Pancreas (tissue), 10 donors: ENCODE measurements around the gene INF2. TPM values are rescaled to one million over a fixed set of nuclear protein-coding genes. Genes with fewer than 3 reads are reported as not detected.
A peak's percentile ranks its signal among the peaks of the same experiment; 100 is the strongest.

ENCODE experiments used
- ATAC-seq, 4 donors: fragments of 200-7000 bp; cut with Tn5 transposase; one replicate each; pipeline versions ENCODE4 v1.8.0 to v1.9.1; 2020; ENCODE audit warnings: mild to moderate bottlenecking in 4 of 4, moderate library complexity in 4 of 4
- DNase-seq, 6 donors: peaks; one replicate each; pipeline ENCODE4 v3.0.0-alpha.2; 2020
- FAIRE-seq: peaks from 2 replicates; lab custom pipeline; 2012; peaks lifted over from hg19 to GRCh38; lab: Jason Lieb, UNC
- H3K27ac ChIP-seq, 4 donors: fragments of 200-600 bp; sonication (generic); 1 replicate in 3 of 4; 2 replicates in 1 of 4; pipeline versions ENCODE4 v1.5.0 to v1.8.0; 2020
- H3K27me3 ChIP-seq, 4 donors: fragments of 200-600 bp; one replicate each; pipeline ENCODE4 v1.8.0; 2021
- H3K36me3 ChIP-seq, 3 donors: fragments of 200-600 bp; sonication (generic) in 1 of 3; one replicate each; pipeline versions ENCODE4 v1.5.0 to v1.8.0; 2020 to 2021
- H3K4me1 ChIP-seq, 3 donors: fragments of 200-600 bp; one replicate each; pipeline ENCODE4 v1.8.0; 2021
- H3K4me3 ChIP-seq, 4 donors: fragments of 200-600 bp; sonication (generic) in 2 of 4; one replicate each; pipeline versions ENCODE4 v1.5.0 to v1.8.0; 2020 to 2021
- H3K9me3 ChIP-seq, 4 donors: fragments of 200-600 bp; one replicate each; pipeline ENCODE4 v1.8.0; 2021
- WGBS, 2 donors: extraction: QIAGEN DNeasy Blood & Tissue Kit; methylation state at CpG; one replicate each; pipeline ENCODE4 v1.1.7; 2013; 5-methylcytosine and 5-hydroxymethylcytosine counted together
- intact Hi-C, 3 donors: fragments of 100-400 bp; cut with DNase I; formaldehyde crosslinking; loops; one replicate each; pipeline versions ENCODE4 v1.11.1 to v1.14.2; 2022
- polyA plus RNA-seq, 2 donors: library from polyadenylated mRNA; stranded (reverse); fragments of 200-250 nt; gene quantifications; one replicate each; pipeline ENCODE4 v1.2.3, GENCODE V29; 2013
- total RNA-seq, 6 donors: library from RNA; stranded (reverse); fragmentation: NEBNext Ultra II Directional in 4 of 6; extraction: Animal tissue kit (Norgen Biotek cat#: 25700) in 4 of 6; gene quantifications; one replicate each; pipeline versions ENCODE4 v1.2.1 to v1.2.4, GENCODE V29; 2021 to 2023
- TF ChIP-seq, protein P1 (sequence below), 4 donors: fragments of 200-600 bp; sonication (generic) in 3 of 4; IDR thresholded peaks; one replicate each; pipeline versions ENCODE4 v1.5.0 to v1.8.0; 2021; ENCODE audit warnings: antibody characterized with exemption in 4 of 4
- donor health status: healthy with polysubstance abuse.
- donor health status: DM: no; HTN: no; CAD: no; lungs with moderate emphysema.
- donor health status: DM: no; HTN: no; CAD: no.
- donor health status: control.
- donor health status: control.
- donor health status: Bipolar disorder and iron deficiency.
- donor health status: DM: yes; HTN: yes; CAD: no.
- donor health status: DM: no; HTN: no; CAD: no.
- donor health status: DM: no; HTN: no; CAD: no.
- donor health status: DM: yes; HTN: yes; CAD: no.

Gene INF2
- total and polyA plus RNA-seq, 8 donors: 20.4 to 80.8 (median 27.8) TPM

GRCh38 chr14:104685216-104685997, 4.0 kb upstream of the INF2 start:
- H3K9me3 ChIP-seq: no peaks in the 10 kb centered on the region
- FAIRE-seq: no peak
- peaks cover 21 to 33% (median 26%) of the 10 kb centered on the region in 3 donors for H3K4me1 ChIP-seq
- WGBS, 2 donors: 76 to 77% methylated on average over 4 of the region's 4 CpGs
- H3K36me3 ChIP-seq: no peaks in the 10 kb centered on the region
- intact Hi-C loops: no loop called here
- H3K4me3 ChIP-seq: no peak overlapping the region
- no peaks in the 10 kb centered on the region for H3K27me3 ChIP-seq
- no peak for DNase-seq
- TF ChIP-seq, protein P1, sequence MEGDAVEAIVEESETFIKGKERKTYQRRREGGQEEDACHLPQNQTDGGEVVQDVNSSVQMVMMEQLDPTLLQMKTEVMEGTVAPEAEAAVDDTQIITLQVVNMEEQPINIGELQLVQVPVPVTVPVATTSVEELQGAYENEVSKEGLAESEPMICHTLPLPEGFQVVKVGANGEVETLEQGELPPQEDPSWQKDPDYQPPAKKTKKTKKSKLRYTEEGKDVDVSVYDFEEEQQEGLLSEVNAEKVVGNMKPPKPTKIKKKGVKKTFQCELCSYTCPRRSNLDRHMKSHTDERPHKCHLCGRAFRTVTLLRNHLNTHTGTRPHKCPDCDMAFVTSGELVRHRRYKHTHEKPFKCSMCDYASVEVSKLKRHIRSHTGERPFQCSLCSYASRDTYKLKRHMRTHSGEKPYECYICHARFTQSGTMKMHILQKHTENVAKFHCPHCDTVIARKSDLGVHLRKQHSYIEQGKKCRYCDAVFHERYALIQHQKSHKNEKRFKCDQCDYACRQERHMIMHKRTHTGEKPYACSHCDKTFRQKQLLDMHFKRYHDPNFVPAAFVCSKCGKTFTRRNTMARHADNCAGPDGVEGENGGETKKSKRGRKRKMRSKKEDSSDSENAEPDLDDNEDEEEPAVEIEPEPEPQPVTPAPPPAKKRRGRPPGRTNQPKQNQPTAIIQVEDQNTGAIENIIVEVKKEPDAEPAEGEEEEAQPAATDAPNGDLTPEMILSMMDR (IDR thresholded peaks at IDR 0.05): no peak
- no peak for ATAC-seq
- no peak overlapping the region for H3K27ac ChIP-seq

DNA sequence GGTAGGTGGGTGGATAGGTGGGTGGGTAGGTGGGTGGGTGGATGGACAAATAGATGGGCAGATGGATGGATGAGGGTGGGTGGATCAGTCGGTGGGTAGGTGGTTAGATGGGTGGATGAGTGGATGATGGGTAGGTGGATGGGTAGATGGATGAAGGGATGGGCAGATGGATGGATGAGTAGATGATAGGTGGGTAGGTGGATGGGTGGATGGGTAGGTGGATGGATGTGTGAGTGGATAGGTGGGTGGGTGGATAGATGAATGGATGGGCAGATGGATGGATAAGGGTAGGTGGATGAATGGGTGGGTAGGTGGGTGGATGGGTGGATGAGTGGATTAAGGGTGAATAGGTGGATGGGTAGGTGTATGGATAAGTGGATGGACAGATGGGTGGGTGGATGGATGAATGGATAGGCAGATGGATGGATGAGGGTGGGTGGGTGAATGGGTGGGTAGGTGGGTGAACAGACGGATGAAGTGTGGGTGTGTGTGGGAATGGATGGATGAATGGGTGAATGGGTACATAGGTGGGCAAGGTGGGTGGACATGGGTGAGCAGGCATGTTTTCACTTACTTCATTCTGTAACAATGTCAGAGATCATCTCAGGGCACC, 3.3 kb upstream of the INF2 start:
- Histone ChIP-seq H3K27ac (no peak overlapping the region), H3K9me3 (no peaks in the 10 kb centered on the region), H3K27me3 (no peaks in the 10 kb centered on the region), H3K4me3 (no peak overlapping the region), H3K36me3 (no peaks in the 10 kb centered on the region), H3K4me1 (peaks cover 15 to 32% (median 21%) of the 10 kb centered on the region in 3 donors)
- FAIRE-seq (no peak), DNase-seq (no peak), ATAC-seq (no peak)
- WGBS, 2 donors: 91 to 94% methylated on average over 2 of the region's 2 CpGs
- TF ChIP-seq, protein P1 (IDR thresholded peaks at IDR 0.05): no peak
- intact Hi-C loops: no loop called here

- 83 to 85% methylated on average over 20 of the region's 20 CpGs for WGBS, 2 donors
Measured at GRCh38 chr14:104686624-104687517, 2.5 kb upstream of the INF2 start.

DNA sequence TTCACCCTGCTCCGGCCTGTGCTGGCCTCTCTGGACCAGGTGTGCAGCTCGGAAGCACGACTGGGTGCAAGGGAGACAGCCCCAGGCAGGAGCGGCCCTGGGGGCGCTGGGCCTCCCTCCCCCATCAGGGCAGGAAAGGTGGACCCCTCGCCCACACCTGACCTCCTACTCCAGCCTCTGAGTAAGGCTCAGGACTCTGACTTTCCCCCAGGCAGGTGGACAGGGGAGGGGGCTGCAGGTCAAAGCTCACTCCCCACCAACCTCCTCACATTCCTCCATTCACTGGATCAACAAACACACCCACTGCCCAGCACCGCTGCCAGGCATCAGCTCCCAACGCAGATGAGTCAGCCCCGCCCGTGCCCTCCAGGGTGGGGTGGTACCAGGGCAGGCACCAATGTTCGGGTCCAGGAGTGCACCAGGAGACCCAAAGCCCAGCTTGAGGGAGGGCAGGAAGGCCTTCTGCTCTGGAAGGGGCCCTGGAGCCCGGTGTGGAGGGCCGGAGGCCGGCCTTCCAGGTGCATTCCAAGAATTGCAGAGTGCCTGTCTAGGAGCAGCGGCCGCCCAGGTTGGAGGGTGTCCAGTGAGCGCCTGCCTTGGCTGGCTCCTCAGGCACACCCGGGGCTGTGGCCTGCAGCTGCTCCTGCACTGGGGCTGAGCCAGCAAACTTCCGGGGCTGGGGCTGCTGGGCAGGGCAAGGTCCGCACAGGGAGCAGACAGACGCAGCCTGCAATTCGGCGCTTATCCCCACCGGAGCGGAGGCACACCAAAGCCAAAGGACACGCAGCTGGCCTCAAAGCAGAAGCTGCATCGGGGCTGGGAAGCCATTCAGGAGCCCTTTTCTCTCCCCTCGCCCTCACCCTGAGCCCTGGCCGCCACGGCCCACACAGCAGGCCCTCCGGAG, 1.6 kb upstream of the INF2 start:
- no peaks in the 10 kb centered on the region for H3K9me3 ChIP-seq
- peaks cover 10 to 20% (median 11%) of the 10 kb centered on the region in 3 donors for H3K4me1 ChIP-seq
- H3K27me3 ChIP-seq: no peaks in the 10 kb centered on the region
- WGBS, 2 donors: 24 to 25% methylated on average over 30 to 31 of the region's 31 CpGs
- intact Hi-C loops: no loop called here
- peak overlapping the region in 2 of 4 donors; percentile 91 to 97 for H3K4me3 ChIP-seq
- ATAC-seq (peak; percentile 87 to 92 (median 90)), FAIRE-seq (no peak), DNase-seq (peak; percentile 92 to 99 (median 95))
- no peaks in the 10 kb centered on the region for H3K36me3 ChIP-seq
- H3K27ac ChIP-seq: peak overlapping the region; percentile 78 to 89 (median 83)
- TF ChIP-seq, protein P1 (IDR thresholded peaks at IDR 0.05): no peak

More at GRCh38 chr14:104686624-104687517, 2.5 kb upstream of the INF2 start:
- Histone ChIP-seq H3K27me3 (no peaks in the 10 kb centered on the region), H3K4me1 (peaks cover 10 to 24% (median 13%) of the 10 kb centered on the region in 3 donors), H3K9me3 (no peaks in the 10 kb centered on the region), H3K27ac (no peak overlapping the region), H3K36me3 (no peaks in the 10 kb centered on the region), H3K4me3 (no peak overlapping the region)
- TF ChIP-seq, protein P1 (IDR thresholded peaks at IDR 0.05): no peak
- ATAC-seq: no peak
- intact Hi-C loops: no loop called here
- peak in 3 of 6 donors; percentile 22 to 69 (median 38) for DNase-seq
- no peak for FAIRE-seq
